HG03103 (cell line): ENCODE measurements around the gene BACH2.
A peak's percentile ranks its signal among the peaks of the same experiment; 100 is the strongest.
"Not testable (repeated sequence)": the region's sequence is repeated elsewhere in the genome, so short reads cannot be mapped to it uniquely, and the experiment has no call there.

Experiments
- ATAC-seq: cut with Tn5 transposase; IDR thresholded peaks from one replicate; pipeline ENCODE4 v1.9.1; 2021; ENCODE audit warnings: low read depth; ENCODE audit not compliant: unreplicated experiment

Gene BACH2

GRCh38 chr6:90284236-90285041, 12.2 kb downstream of the BACH2 start:
- peak; percentile 89 for ATAC-seq

GRCh38 chr6:90282265-90282664, 14.4 kb downstream of the BACH2 start:
- not testable (repeated sequence) for ATAC-seq

GRCh38 chr6:90278129-90278528, 18.5 kb downstream of the BACH2 start:
- no peak for ATAC-seq

- ATAC-seq: no peak
Measured at GRCh38 chr6:90277302-90278011, 19.2 kb downstream of the BACH2 start.

GRCh38 chr6:90274451-90275030, 22.1 kb downstream of the BACH2 start:
- ATAC-seq: no peak

GRCh38 chr6:90273863-90274262, 22.8 kb downstream of the BACH2 start:
- ATAC-seq: no peak

- ATAC-seq: no peak
Measured at GRCh38 chr6:90272895-90273294, 23.7 kb downstream of the BACH2 start.

GRCh38 chr6:90271831-90272230, 24.8 kb downstream of the BACH2 start:
- no peak for ATAC-seq

- ATAC-seq: no peak
Measured at GRCh38 chr6:90269334-90269733, 27.3 kb downstream of the BACH2 start.

GRCh38 chr6:90268178-90268577, 28.5 kb downstream of the BACH2 start:
- ATAC-seq: no peak

GRCh38 chr6:90266905-90267621, 29.6 kb downstream of the BACH2 start:
- no peak for ATAC-seq

GRCh38 chr6:90264561-90264960, 32.1 kb downstream of the BACH2 start:
- ATAC-seq: no peak

GRCh38 chr6:90263633-90264032, 33.0 kb downstream of the BACH2 start:
- ATAC-seq: no peak

GRCh38 chr6:90261801-90262200, 34.8 kb downstream of the BACH2 start:
- no peak for ATAC-seq

- no peak for ATAC-seq
Measured at GRCh38 chr6:90257486-90257738, 39.2 kb downstream of the BACH2 start.

GRCh38 chr6:90256698-90257485, 39.8 kb downstream of the BACH2 start:
- no peak for ATAC-seq

GRCh38 chr6:90253631-90254030, 43.0 kb downstream of the BACH2 start:
- no peak for ATAC-seq

- ATAC-seq: peak; percentile 89
Measured at GRCh38 chr6:90251295-90251992, 45.2 kb downstream of the BACH2 start.

- no peak for ATAC-seq
Measured at GRCh38 chr6:90250405-90250804, 46.2 kb downstream of the BACH2 start.

- no peak for ATAC-seq
Measured at GRCh38 chr6:90249458-90249857, 47.2 kb downstream of the BACH2 start.
